HUES48 (cell line): ENCODE measurements around the gene FGF12.

ENCODE experiments used
- H3K27ac ChIP-seq: one replicate; pipeline ENCODE4 v1.7.0; 2013; ENCODE audit warnings: low read depth, low read length, inconsistent platforms
- H3K27me3 ChIP-seq: 2 replicates; pipeline ENCODE4 v1.6.1; 2013; ENCODE audit warnings: mild to moderate bottlenecking, low read length; ENCODE audit not compliant: control insufficient read depth, insufficient read depth
- H3K36me3 ChIP-seq: 2 replicates; pipeline ENCODE4 v1.6.1; 2013; ENCODE audit warnings: low read length; ENCODE audit not compliant: control insufficient read depth, insufficient read depth
- H3K4me1 ChIP-seq: 2 replicates; pipeline ENCODE4 v1.6.1; 2013; ENCODE audit warnings: mild to moderate bottlenecking, low read length; ENCODE audit not compliant: control insufficient read depth, insufficient read depth
- H3K4me3 ChIP-seq: 2 replicates; pipeline ENCODE4 v1.5.1; 2013; ENCODE audit warnings: mild to moderate bottlenecking, low read depth, low read length
- H3K9ac ChIP-seq: 2 replicates; pipeline ENCODE4 v1.6.1; 2013; ENCODE audit warnings: mild to moderate bottlenecking, low read depth, low read length, moderate library complexity
- H3K9me3 ChIP-seq: 2 replicates; pipeline ENCODE4 v1.6.1; 2013; ENCODE audit warnings: low read length; ENCODE audit not compliant: control insufficient read depth, insufficient read depth

The FGF12 gene

DNA sequence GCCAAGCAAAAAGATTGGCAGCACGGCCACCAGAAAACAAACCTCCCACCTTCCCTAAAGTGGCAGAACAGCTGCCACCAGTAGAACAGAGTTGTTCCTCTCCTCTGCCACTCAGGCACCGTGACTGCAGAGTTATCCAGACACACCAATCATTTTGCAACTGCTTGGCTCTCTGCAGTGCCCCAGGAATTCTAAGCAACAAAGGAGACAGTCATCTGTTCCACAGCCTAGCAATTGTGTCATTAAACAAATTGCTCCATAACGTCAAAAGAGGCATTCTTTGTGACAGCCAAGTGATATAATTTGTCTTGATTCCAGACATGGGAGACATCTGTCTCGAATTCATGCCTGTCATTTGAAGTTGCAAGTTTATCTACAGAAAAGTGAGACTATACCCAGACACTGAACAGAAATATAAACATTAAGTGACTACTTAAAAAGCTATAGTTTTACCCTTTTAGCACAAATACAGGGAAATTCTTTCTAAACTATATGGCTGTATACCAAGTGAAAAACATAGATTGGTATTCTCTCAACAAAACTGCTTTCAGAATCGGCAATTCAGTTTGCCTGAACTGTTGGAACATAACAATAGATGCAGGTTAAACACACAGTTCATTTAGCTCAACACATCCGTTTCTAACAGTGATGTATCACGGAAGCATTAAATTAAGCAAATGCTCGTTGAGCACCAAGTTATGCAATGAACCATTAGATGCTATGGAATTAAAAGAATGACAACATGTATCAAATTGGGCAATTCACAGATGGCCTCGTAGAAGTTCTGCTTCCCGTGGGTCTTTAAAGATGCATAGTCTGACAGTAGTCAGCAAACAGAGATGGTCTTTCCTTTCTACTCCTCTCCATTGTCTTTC is 281.3 kb downstream of the FGF12 start:
- H3K9ac ChIP-seq, result no peak overlapping the region
- H3K36me3 ChIP-seq, result no peaks in the 10 kb centered on the region
- no peak overlapping the region for H3K27ac ChIP-seq
- no peaks in the 10 kb centered on the region for H3K9me3 ChIP-seq
- no peak overlapping the region for H3K4me3 ChIP-seq
- peaks cover 9% of the 10 kb centered on the region; the same call in 1 of the 2 replicates for H3K4me1 ChIP-seq
- no peaks in the 10 kb centered on the region for H3K27me3 ChIP-seq

DNA sequence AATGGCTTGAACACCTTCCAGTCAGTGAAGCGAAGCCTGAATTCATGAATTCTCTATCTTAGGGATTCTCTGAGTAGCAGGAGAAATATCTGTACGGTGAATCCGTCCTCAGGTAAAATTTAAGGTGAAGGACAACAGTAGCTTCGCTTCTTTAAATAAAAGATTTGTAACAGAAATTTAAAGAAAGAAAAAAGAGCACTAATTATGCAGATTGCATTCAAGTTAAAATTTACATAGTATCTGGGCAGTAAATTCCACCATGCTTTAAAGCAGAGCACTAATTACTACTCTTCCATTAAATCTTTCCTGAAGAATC is 282.6 kb downstream of the FGF12 start:
- Histone ChIP-seq H3K4me1 (peaks cover 9% of the 10 kb centered on the region; the same call in 1 of the 2 replicates), H3K9ac (no peak overlapping the region), H3K27me3 (no peaks in the 10 kb centered on the region), H3K9me3 (no peaks in the 10 kb centered on the region), H3K36me3 (no peaks in the 10 kb centered on the region), H3K4me3 (no peak overlapping the region), H3K27ac (no peak overlapping the region)

DNA sequence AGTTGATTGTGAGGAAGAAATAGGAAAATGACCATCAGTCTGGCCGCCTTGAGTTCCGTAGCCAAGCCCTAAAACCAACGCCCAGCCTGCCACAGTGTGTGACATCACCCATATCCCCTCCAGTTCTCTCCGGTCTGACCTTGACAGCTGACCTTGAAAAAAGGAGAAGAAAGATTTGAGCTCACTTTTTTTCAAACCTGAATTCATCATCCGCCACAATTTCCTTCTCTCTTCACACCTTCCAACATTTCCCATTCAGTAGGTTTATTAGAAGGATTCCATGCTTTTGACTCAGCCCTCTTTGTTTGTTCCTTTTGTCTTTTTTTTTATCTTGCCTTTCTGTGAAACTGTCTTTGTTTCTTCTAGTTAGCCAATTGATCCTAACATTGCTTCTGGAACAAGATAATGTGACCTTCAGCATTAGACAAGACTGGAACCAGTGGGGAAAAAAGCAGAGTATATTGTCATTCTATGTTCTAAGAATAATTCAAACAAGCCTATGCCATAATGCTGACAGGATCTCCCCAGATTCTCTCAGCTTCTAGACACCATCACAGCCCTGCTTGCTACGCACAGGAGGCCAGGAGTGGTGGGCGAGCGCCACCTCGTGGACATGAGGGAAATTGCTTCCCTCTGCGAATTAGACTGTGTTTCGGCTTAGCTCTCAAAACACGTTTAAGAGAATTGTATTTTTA is 283.1 kb downstream of the FGF12 start:
- no peaks in the 10 kb centered on the region for H3K27me3 ChIP-seq
- H3K4me1 ChIP-seq, result peaks cover 9% of the 10 kb centered on the region; the same call in 1 of the 2 replicates
- H3K9ac ChIP-seq, result peak overlapping the region; percentile 49; the same call in 1 of the 2 replicates
- no peak overlapping the region for H3K4me3 ChIP-seq
- no peaks in the 10 kb centered on the region for H3K9me3 ChIP-seq
- H3K27ac ChIP-seq, result peak overlapping the region; percentile 66
- H3K36me3 ChIP-seq, result no peaks in the 10 kb centered on the region

DNA sequence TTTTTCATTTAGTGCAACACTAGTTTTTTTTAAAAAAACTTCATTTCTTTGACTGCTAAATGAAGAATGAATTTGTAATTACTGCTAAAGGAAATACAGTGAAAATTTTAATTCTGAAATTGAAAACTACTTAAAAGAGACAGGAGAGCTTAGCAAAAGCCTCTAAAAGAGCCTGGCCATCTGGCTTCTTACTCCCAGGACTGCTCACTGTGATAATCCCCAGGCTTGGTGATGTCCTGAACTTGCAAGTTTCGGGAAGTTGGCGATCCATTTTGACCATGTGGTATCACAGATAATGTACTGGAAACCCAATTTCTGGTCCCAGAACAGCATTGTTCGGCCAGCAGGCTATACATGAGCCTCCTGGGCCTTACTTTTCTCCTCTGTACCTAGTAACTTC is 292.1 kb downstream of the FGF12 start:
- no peaks in the 10 kb centered on the region for H3K27me3 ChIP-seq
- H3K36me3 ChIP-seq, result no peaks in the 10 kb centered on the region
- H3K4me1 ChIP-seq, result no peaks in the 10 kb centered on the region
- no peak overlapping the region for H3K4me3 ChIP-seq
- H3K9ac ChIP-seq, result no peak overlapping the region
- no peaks in the 10 kb centered on the region for H3K9me3 ChIP-seq
- no peak overlapping the region for H3K27ac ChIP-seq

DNA sequence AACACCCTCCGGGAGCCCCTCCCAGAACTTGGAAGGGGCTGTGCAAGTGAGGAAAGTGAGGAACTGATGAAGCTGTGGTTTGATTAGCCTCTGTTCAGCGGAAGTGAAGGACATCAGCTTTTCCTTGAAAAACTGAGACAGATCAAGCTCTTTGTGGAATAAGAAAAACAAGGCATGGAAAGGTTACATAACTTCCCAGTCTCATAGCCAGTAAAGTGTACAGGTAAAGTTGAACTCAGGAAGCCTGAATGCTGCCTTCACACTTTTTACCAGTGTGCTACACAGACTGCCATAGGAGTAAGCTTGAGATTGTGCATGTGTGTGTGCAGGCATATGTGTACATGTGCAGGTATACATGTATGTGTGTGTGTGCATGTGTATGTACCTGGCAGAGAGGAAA is 293.2 kb downstream of the FGF12 start:
- Histone ChIP-seq H3K4me3 (no peak overlapping the region), H3K36me3 (no peaks in the 10 kb centered on the region), H3K27me3 (no peaks in the 10 kb centered on the region), H3K27ac (no peak overlapping the region), H3K9ac (no peak overlapping the region), H3K4me1 (no peaks in the 10 kb centered on the region), H3K9me3 (no peaks in the 10 kb centered on the region)

DNA sequence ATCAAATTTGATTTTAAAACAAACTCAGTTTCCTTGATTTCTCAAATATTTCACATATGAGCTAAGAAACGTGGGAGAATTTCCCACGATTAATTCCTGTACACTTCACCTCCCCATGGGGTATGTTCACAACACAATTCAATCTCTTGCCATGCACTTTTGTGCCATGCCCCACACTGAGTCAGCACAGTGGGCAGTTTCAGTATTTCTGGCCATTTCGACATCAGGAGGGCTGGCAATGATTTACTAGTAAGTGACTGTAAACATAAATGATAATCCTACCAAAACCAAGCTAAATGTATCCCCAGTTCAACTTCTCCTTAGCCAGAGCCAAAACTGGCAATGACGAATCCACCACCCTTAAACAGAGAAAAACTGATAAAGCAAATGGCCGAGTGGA is 293.6 kb downstream of the FGF12 start:
- no peaks in the 10 kb centered on the region for H3K9me3 ChIP-seq
- no peaks in the 10 kb centered on the region for H3K27me3 ChIP-seq
- no peaks in the 10 kb centered on the region for H3K4me1 ChIP-seq
- H3K36me3 ChIP-seq, result no peaks in the 10 kb centered on the region
- H3K27ac ChIP-seq, result no peak overlapping the region
- no peak overlapping the region for H3K4me3 ChIP-seq
- H3K9ac ChIP-seq, result no peak overlapping the region

DNA sequence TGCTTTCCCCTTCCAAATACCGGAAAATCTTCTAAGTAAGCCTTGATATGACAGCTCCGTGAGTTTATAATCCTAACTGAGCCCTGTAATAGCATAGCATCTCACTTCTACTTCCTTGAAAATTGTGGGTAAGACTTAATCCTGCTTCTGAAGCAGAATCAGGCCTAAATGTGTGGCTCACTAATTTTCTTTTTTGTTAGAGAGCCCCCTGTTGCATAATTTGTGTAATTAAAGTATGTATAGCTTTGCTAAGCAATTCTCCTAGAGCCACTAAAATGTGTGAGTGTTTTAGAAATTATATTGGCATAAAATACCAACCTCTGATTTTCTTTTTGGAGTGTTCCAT is 304.4 kb downstream of the FGF12 start:
- H3K27ac ChIP-seq, result no peak overlapping the region
- H3K4me1 ChIP-seq, result peaks cover 9% of the 10 kb centered on the region
- no peak overlapping the region for H3K4me3 ChIP-seq
- H3K36me3 ChIP-seq, result no peaks in the 10 kb centered on the region
- no peak overlapping the region for H3K9ac ChIP-seq
- no peaks in the 10 kb centered on the region for H3K27me3 ChIP-seq
- no peaks in the 10 kb centered on the region for H3K9me3 ChIP-seq

DNA sequence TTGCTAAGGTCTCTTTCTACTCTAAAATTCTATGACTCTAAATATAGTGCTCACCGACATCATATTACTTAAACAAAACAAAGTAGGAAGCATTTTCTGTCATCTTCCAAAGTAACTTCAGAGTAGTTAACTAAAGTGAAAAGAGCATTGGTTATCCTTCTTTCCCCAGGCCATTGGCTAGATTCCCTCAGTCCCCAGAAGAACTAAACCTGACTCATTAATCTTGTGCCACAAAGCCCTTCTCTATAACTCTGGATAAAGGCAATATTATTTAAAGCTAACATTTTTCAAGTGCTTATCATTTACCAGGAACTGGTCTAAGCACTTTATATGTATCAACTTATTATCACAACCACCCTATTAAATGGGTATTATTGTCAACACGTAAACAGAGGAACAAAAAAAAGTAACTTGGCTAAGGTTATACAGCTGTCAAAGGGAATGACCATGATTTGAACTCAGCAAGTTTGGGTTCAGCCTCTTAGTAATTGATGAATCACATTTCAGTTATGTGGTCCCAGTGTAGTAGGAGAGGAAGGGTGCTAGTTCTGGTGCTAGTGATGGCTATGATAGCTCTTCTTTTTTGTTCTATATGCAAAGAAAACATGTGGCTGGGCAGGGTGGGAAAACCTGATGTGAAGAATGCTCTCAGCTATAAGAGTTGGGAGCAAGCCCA is 304.9 kb downstream of the FGF12 start:
- no peaks in the 10 kb centered on the region for H3K9me3 ChIP-seq
- H3K4me3 ChIP-seq, result no peak overlapping the region
- no peaks in the 10 kb centered on the region for H3K27me3 ChIP-seq
- no peaks in the 10 kb centered on the region for H3K36me3 ChIP-seq
- peaks cover 14% of the 10 kb centered on the region for H3K4me1 ChIP-seq
- no peak overlapping the region for H3K9ac ChIP-seq
- no peak overlapping the region for H3K27ac ChIP-seq

DNA sequence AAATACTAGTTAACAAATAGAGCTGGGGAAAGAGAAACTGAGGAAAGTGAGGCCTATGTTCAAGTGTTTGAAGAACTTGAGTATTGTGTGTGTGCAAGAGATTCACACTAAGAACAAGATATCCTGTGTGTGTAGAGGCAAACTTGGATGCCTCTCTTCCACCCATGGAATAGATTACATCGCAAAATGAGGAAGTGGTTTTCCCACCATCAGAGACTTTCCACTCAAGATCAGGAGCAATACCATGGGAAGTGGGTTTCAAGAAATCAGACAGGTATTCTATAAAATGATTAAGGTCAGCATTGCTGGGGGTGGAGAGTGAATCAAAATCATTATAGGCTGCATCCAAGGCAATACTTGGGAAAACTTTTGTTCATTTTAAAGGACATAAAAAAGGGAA is 308.0 kb downstream of the FGF12 start:
- Histone ChIP-seq H3K4me1 (peaks cover 27% of the 10 kb centered on the region), H3K27ac (no peak overlapping the region), H3K36me3 (no peaks in the 10 kb centered on the region), H3K4me3 (no peak overlapping the region), H3K9me3 (no peaks in the 10 kb centered on the region), H3K9ac (no peak overlapping the region), H3K27me3 (peaks cover 21% of the 10 kb centered on the region)

DNA sequence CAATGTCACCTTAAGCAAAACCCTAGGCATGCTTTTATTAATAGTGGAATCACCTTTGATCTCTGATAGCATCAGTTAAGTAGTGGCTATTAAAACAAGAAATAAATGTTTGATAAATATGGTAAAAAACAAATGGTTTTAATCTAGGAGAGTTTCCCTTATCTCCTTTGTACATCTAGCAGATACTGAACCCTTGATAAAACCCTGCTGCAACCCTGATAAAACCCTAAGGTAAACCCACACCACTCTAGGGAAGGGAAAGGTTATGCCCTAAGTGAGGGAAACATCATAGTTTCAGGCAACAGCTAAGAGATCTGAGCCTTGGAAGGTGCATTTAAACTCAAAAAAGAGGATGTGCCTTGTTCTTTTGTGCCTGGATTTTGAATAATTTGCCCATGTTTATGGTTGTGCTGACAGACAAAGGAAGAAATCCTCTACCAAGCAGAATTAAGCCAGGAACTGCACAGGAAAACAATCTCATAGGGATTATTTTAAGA is 309.7 kb downstream of the FGF12 start:
- no peak overlapping the region for H3K9ac ChIP-seq
- no peaks in the 10 kb centered on the region for H3K36me3 ChIP-seq
- no peak overlapping the region for H3K4me3 ChIP-seq
- no peaks in the 10 kb centered on the region for H3K9me3 ChIP-seq
- peak overlapping the region; percentile 67 for H3K27ac ChIP-seq
- peaks cover 27% of the 10 kb centered on the region for H3K4me1 ChIP-seq
- H3K27me3 ChIP-seq, result peaks cover 38% of the 10 kb centered on the region

DNA sequence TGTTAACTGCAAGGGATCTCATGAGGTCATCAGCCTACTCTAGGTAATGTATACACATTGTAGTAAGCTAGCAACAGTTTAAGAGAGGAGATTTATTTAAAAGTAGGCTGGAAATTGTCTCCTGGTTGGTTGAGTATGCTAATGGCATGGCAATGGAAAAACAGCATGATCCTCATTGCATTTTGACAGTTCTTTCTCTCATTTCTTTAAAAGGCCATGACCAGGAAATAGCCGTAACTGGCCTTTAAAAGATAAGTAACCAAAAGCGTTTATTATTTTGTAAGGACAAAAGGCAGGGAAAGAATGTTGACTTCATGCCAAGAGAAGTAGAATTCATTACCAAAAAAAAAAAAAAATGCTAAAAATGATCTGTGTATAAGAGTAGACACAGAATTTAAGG is 310.3 kb downstream of the FGF12 start:
- peak overlapping the region; percentile 67 for H3K27ac ChIP-seq
- peaks cover 32% of the 10 kb centered on the region for H3K4me1 ChIP-seq
- H3K4me3 ChIP-seq, result peak overlapping the region; percentile 31; the same call in 1 of the 2 replicates
- no peak overlapping the region for H3K9ac ChIP-seq
- H3K9me3 ChIP-seq, result no peaks in the 10 kb centered on the region
- H3K27me3 ChIP-seq, result peaks cover 44% of the 10 kb centered on the region
- H3K36me3 ChIP-seq, result no peaks in the 10 kb centered on the region
